Upper lobe of left lung (tissue), 6 donors: Measurements from ENCODE around the gene KIF15. TPM values are rescaled to one million over a fixed set of nuclear protein-coding genes. Genes with fewer than 3 reads are reported as not detected.

Source experiments
- ATAC-seq, 2 donors: fragments of 200-7000 bp; cut with Tn5 transposase; one replicate each; pipeline ENCODE4 v1.9.1; 2022; ENCODE audit warnings: mild to moderate bottlenecking in 2 of 2, moderate library complexity in 2 of 2; ENCODE audit not compliant: low FRiP score in 2 of 2
- DNase-seq, 2 donors: peaks; one replicate each; pipeline ENCODE4 v3.0.0-alpha.2; 2019 to 2020
- H3K27ac ChIP-seq, 4 donors: fragments of 200-600 bp; sonication (generic); one replicate each; pipeline ENCODE4 v1.5.1; 2016 to 2019
- H3K27me3 ChIP-seq, 4 donors: fragments of 200-600 bp; sonication (generic); one replicate each; pipeline ENCODE4 v1.5.1; 2017 to 2019
- H3K36me3 ChIP-seq, 4 donors: fragments of 200-600 bp; sonication (generic); one replicate each; pipeline ENCODE4 v1.5.1; 2016 to 2019
- H3K4me1 ChIP-seq, 4 donors: fragments of 200-600 bp; sonication (generic); one replicate each; pipeline ENCODE4 v1.5.1; 2018 to 2019
- H3K4me3 ChIP-seq, 4 donors: fragments of 200-600 bp; sonication (generic); one replicate each; pipeline ENCODE4 v1.5.1; 2017 to 2019; ENCODE audit warnings: mild to moderate bottlenecking in 2 of 4, moderate library complexity in 1 of 4
- H3K9me3 ChIP-seq, 4 donors: fragments of 200-600 bp; sonication (generic); one replicate each; pipeline ENCODE4 v1.5.1; 2018 to 2019
- CTCF ChIP-seq, 6 experiments: fragments of 450-650 bp in 4 of 6; fragments of 200-600 bp in 2 of 6; sonication (generic) in 2 of 6; IDR thresholded peaks; one replicate each; pipeline ENCODE4 v1.5.1; 2016 to 2019; ENCODE audit warnings: antibody characterized with exemption in 6 of 6
- EP300 ChIP-seq, 4 donors: sonication (generic); formaldehyde crosslinking; IDR thresholded peaks; one replicate each; pipeline ENCODE4 v1.5.1; 2017; ENCODE audit warnings: antibody characterized with exemption in 4 of 4, control low read depth in 2 of 4
- POLR2A ChIP-seq, 4 donors: fragments of 450-650 bp; IDR thresholded peaks; one replicate each; pipeline ENCODE4 v1.5.1; 2016 to 2017; ENCODE audit warnings: antibody characterized with exemption in 4 of 4, mild to moderate bottlenecking in 2 of 4
- POLR2AphosphoS5 ChIP-seq, 2 donors: sonication (generic); formaldehyde crosslinking; IDR thresholded peaks; one replicate each; pipeline ENCODE4 v1.5.1; 2017; ENCODE audit warnings: antibody characterized with exemption in 2 of 2
- WGBS, 2 donors: methylation state at CpG; one replicate each; pipeline ENCODE4 v1.1.5; 2017 to 2018; 5-methylcytosine and 5-hydroxymethylcytosine counted together
- total RNA-seq, 6 donors: library from RNA; depleted of rRNA in 4 of 6; stranded (reverse); fragments of >200 nt in 4 of 6; gene quantifications; one replicate each; pipeline versions ENCODE4 v1.1.0 to v1.2.1, GENCODE V29; 2016 to 2021
- donor health status: DM: no; HTN: no; CAD: no; lungs with moderate emphysema.
- donor health status: DM: no; HTN: yes; CAD: no; lungs with severe emphysema.

KIF15 gene
- 1 to 10 TPM in 2 of 6 donors, under 1 TPM in 3, not detected in 1; 0.69 to 2.3 (median 0.89) TPM for total RNA-seq

- peaks cover 0 to 12% (median 1%) of the 10 kb centered on the region in 4 donors for H3K9me3 ChIP-seq
- peak within 1 kb of the TSS; percentile 59 to 86 (median 73) for H3K4me3 ChIP-seq
- H3K27ac ChIP-seq = peak within 1 kb of the TSS; percentile 74 to 89 (median 78)
- no peaks in the 10 kb centered on the region for H3K27me3 ChIP-seq
- DNase-seq = peak; percentile 96 to 99
- 4 to 6% methylated on average over 19 to 60 of the region's 64 CpGs for WGBS, 2 donors
- TF ChIP-seq CTCF (IDR thresholded peaks at IDR 0.05) = peak in 3 of 6 experiments; percentile 9 to 38 (median 34)
- TF ChIP-seq POLR2AphosphoS5 (IDR thresholded peaks at IDR 0.05) = peak; percentile 95 to 97
- peak in 3 of 4 donors; percentile 51 to 76 (median 60) for TF ChIP-seq POLR2A (IDR thresholded peaks at IDR 0.05)
- no peak for TF ChIP-seq EP300 (IDR thresholded peaks at IDR 0.05)
- H3K36me3 ChIP-seq = peaks cover 0 to 8% (median 0%) of the 10 kb centered on the region in 4 donors
- peak; percentile 98 to 99 for ATAC-seq
- H3K4me1 ChIP-seq = peaks cover 12 to 26% (median 16%) of the 10 kb centered on the region in 4 donors
Observed at GRCh38 chr3:44761424-44762169, at the start of gene KIF15, which contains the start of gene KIAA1143. KIF15 (plus strand) TSS chr3:44761794; CDS start chr3:44761866, 72 bp downstream. KIAA1143 (minus strand) TSS chr3:44761619; CDS start chr3:44761602, 17 bp downstream.

GRCh38 chr3:44712455-44713075 lies 49.0 kb upstream of the KIF15 start, which contains the start of gene ZNF502:
ZNF502 (plus strand) TSS chr3:44712660; CDS start chr3:44720262, 7,602 bp downstream.
- TF ChIP-seq POLR2A (IDR thresholded peaks at IDR 0.05) (no peak), POLR2AphosphoS5 (IDR thresholded peaks at IDR 0.05) (peak; percentile 19 to 47), EP300 (IDR thresholded peaks at IDR 0.05) (no peak), CTCF (IDR thresholded peaks at IDR 0.05) (peak; percentile 13 to 69 (median 44))
- Histone ChIP-seq H3K27me3 (no peaks in the 10 kb centered on the region), H3K27ac (peak within 1 kb of the TSS; percentile 68 to 73 (median 70)), H3K4me3 (peak within 1 kb of the TSS; percentile 68 to 97 (median 76)), H3K9me3 (peaks cover 10 to 46% (median 33%) of the 10 kb centered on the region in 4 donors), H3K36me3 (peaks cover 0 to 5% (median 2%) of the 10 kb centered on the region in 4 donors), H3K4me1 (peaks cover 0 to 8% (median 0%) of the 10 kb centered on the region in 4 donors)
- WGBS, 2 donors = 0 to 5% methylated on average over 6 to 36 of the region's 36 CpGs
- peak; percentile 92 to 98 for ATAC-seq
- peak; percentile 78 to 93 for DNase-seq

- peaks cover 77 to 100% (median 93%) of the 10 kb centered on the region in 4 donors for H3K9me3 ChIP-seq
- no peaks in the 10 kb centered on the region for H3K4me1 ChIP-seq
- H3K27me3 ChIP-seq = no peaks in the 10 kb centered on the region
- no peak overlapping the region for H3K27ac ChIP-seq
- TF ChIP-seq EP300 (IDR thresholded peaks at IDR 0.05) (no peak), POLR2AphosphoS5 (IDR thresholded peaks at IDR 0.05) (no peak)
- 94 to 96% methylated on average over 10 of the region's 10 CpGs for WGBS, 2 donors
- DNase-seq (no peak), ATAC-seq (no peak)
- no peak overlapping the region for H3K4me3 ChIP-seq
- H3K36me3 ChIP-seq = peaks cover 6 to 50% (median 25%) of the 10 kb centered on the region in 4 donors
Observed at GRCh38 chr3:44721231-44722102, 40.1 kb upstream of the KIF15 start.

GRCh38 chr3:44722103-44722401 lies 39.5 kb upstream of the KIF15 start:
- ATAC-seq (no peak), DNase-seq (no peak)
- Histone ChIP-seq H3K27ac (no peak overlapping the region), H3K4me3 (no peak overlapping the region), H3K27me3 (no peaks in the 10 kb centered on the region), H3K36me3 (peaks cover 6 to 48% (median 25%) of the 10 kb centered on the region in 4 donors), H3K9me3 (peaks cover 77 to 100% (median 93%) of the 10 kb centered on the region in 4 donors), H3K4me1 (no peaks in the 10 kb centered on the region)
- TF ChIP-seq POLR2A (IDR thresholded peaks at IDR 0.05) (no peak), POLR2AphosphoS5 (IDR thresholded peaks at IDR 0.05) (no peak), CTCF (IDR thresholded peaks at IDR 0.05) (no peak), EP300 (IDR thresholded peaks at IDR 0.05) (no peak)
- 92 to 100% methylated on average over 1 of the region's 1 CpG for WGBS, 2 donors
